SU-DHL-6 (cell line): ENCODE results near the gene ASB18.

Source experiments
- H2AFZ ChIP-seq: fragments of 200-600 bp; sonication (generic); 2 replicates; pipeline ENCODE4 v1.6.1; 2014; ENCODE audit warnings: low read depth, mild to moderate bottlenecking, moderate library complexity, mixed read lengths, antibody characterized with exemption, low read length; ENCODE audit not compliant: severe bottlenecking
- H3F3A ChIP-seq: fragments of 200-600 bp; shearing (Covaris generic); 2 replicates; pipeline ENCODE4 v1.6.0; 2016; ENCODE audit warnings: antibody characterized with exemption, mild to moderate bottlenecking; ENCODE audit not compliant: insufficient read depth
- H3K27ac ChIP-seq: fragments of 200-600 bp; sonication (generic); 2 replicates; pipeline ENCODE4 v1.5.1; 2016; ENCODE audit warnings: low read depth, mild to moderate bottlenecking, low read length, moderate library complexity, mixed read lengths
- H3K27me3 ChIP-seq: fragments of 200-600 bp; sonication (generic), shearing (Covaris generic); 2 replicates; pipeline ENCODE4 v1.6.0; 2014; ENCODE audit warnings: mild to moderate bottlenecking, low read length
- H3K36me3 ChIP-seq: fragments of 200-600 bp; sonication (generic); 2 replicates; pipeline ENCODE4 v1.6.1; 2014; ENCODE audit warnings: mild to moderate bottlenecking, low read length, mixed read lengths
- H3K4me2 ChIP-seq: fragments of 300-600, 200-600 bp; shearing (Covaris generic), sonication (generic); 2 replicates; pipeline ENCODE4 v1.6.0; 2014; ENCODE audit warnings: low read length, low read depth, mild to moderate bottlenecking; ENCODE audit not compliant: poor library complexity, severe bottlenecking
- H3K4me3 ChIP-seq: fragments of 200-600 bp; sonication (generic); 2 replicates; pipeline ENCODE4 v1.5.1; 2014; ENCODE audit warnings: antibody characterized with exemption, low read length, mild to moderate bottlenecking, mixed read lengths; ENCODE audit not compliant: insufficient read depth, poor library complexity, severe bottlenecking
- H3K79me2 ChIP-seq: fragments of 200-600 bp; sonication (generic); 2 replicates; pipeline ENCODE4 v1.6.1; 2014; ENCODE audit warnings: mild to moderate bottlenecking, low read length, moderate library complexity; ENCODE audit not compliant: insufficient read depth
- H3K9ac ChIP-seq: fragments of 200-600 bp; sonication (generic); 2 replicates; pipeline ENCODE4 v1.7.0; 2014; ENCODE audit warnings: mild to moderate bottlenecking, low read length
- H3K9me2 ChIP-seq: fragments of 200-600 bp; sonication (generic); replicated peaks from 2 replicates; pipeline ENCODE4 v1.6.1; 2014; ENCODE audit warnings: low read length; ENCODE audit not compliant: insufficient read depth
- H3K9me3 ChIP-seq: fragments of 200-600 bp; sonication (generic); 2 replicates; pipeline ENCODE4 v1.6.1; 2014; ENCODE audit warnings: low read length, mixed read lengths; ENCODE audit not compliant: insufficient read depth
- H4K20me1 ChIP-seq: fragments of 200-600 bp; sonication (generic); 2 replicates; pipeline ENCODE4 v1.6.1; 2014; ENCODE audit warnings: low read depth, mild to moderate bottlenecking, antibody characterized with exemption, low read length, moderate library complexity, mixed read lengths
- CTCF ChIP-seq: fragments of 200-600 bp; sonication (generic); IDR thresholded peaks from one replicate; pipeline ENCODE4 v1.5.1; 2017; ENCODE audit warnings: antibody characterized with exemption, mild to moderate bottlenecking, low read length, moderate library complexity; ENCODE audit not compliant: insufficient read depth, poor library complexity, severe bottlenecking
- EZH2phosphoT487 ChIP-seq: fragments of 200-600 bp; sonication (generic), shearing (Covaris generic); conservative IDR thresholded peaks from 2 replicates; pipeline ENCODE4 v1.6.1; 2018; ENCODE audit warnings: mild to moderate bottlenecking, antibody characterized with exemption, low read length, moderate library complexity, mixed read lengths

ASB18 gene

GRCh38 chr2:236176951-236177350 lies 87.3 kb downstream of the ASB18 start:
- Histone ChIP-seq H3K27me3 (no peaks in the 10 kb centered on the region), H2AFZ (no peak overlapping the region), H3K9me3 (no peaks in the 10 kb centered on the region), H4K20me1 (no peaks in the 10 kb centered on the region), H3K4me3 (no peak overlapping the region), H3K9me2 (no peaks in the 10 kb centered on the region), H3F3A (no peaks in the 10 kb centered on the region), H3K79me2 (no peaks in the 10 kb centered on the region), H3K4me2 (no peak overlapping the region), H3K27ac (no peak overlapping the region), H3K36me3 (no peaks in the 10 kb centered on the region), H3K9ac (no peak overlapping the region)
- TF ChIP-seq CTCF = no peak
- TF ChIP-seq EZH2phosphoT487 = no peak

- Histone ChIP-seq H2AFZ (no peak overlapping the region), H3K9me2 (no peaks in the 10 kb centered on the region), H3K79me2 (no peaks in the 10 kb centered on the region), H3K9ac (no peak overlapping the region), H4K20me1 (no peaks in the 10 kb centered on the region), H3K4me3 (no peak overlapping the region), H3K27me3 (no peaks in the 10 kb centered on the region), H3K27ac (no peak overlapping the region), H3F3A (no peaks in the 10 kb centered on the region), H3K36me3 (no peaks in the 10 kb centered on the region), H3K9me3 (no peaks in the 10 kb centered on the region), H3K4me2 (no peak overlapping the region)
- TF ChIP-seq EZH2phosphoT487 (no peak), CTCF (no peak)
These were observed 87.8 kb downstream of the ASB18 start for GRCh38 chr2:236176417-236176816.

- no peaks in the 10 kb centered on the region for H3K36me3 ChIP-seq
- H3K4me2 ChIP-seq = no peak overlapping the region
- H3K27me3 ChIP-seq = no peaks in the 10 kb centered on the region
- no peaks in the 10 kb centered on the region for H3K9me2 ChIP-seq
- H3K79me2 ChIP-seq = no peaks in the 10 kb centered on the region
- no peak overlapping the region for H2AFZ ChIP-seq
- no peak overlapping the region for H3K27ac ChIP-seq
- no peaks in the 10 kb centered on the region for H4K20me1 ChIP-seq
- H3F3A ChIP-seq = no peaks in the 10 kb centered on the region
- no peak overlapping the region for H3K9ac ChIP-seq
- no peaks in the 10 kb centered on the region for H3K9me3 ChIP-seq
- H3K4me3 ChIP-seq = no peak overlapping the region
- TF ChIP-seq EZH2phosphoT487 (no peak), CTCF (no peak)
These were observed 88.6 kb downstream of the ASB18 start for GRCh38 chr2:236175548-236176150.
